H1 (cell line): ENCODE data around the gene HOXB8. TPM values are rescaled to one million over a fixed set of nuclear protein-coding genes. Genes with fewer than 3 reads are reported as not detected.
A peak's percentile ranks its signal among the peaks of the same experiment; 100 is the strongest.

Experiments
- CTCF ChIA-PET: fragments of 300-600 bp; sonication (Branson Sonifier 250); formaldehyde crosslinking; loops from one replicate; lab custom pipeline; 2021; ENCODE audit not compliant: partially characterized antibody; lab: Charles Lee
- POLR2A ChIA-PET: fragments of 300-600 bp; sonication (Branson Sonifier 250); formaldehyde crosslinking; loops from one replicate; lab custom pipeline; 2021; ENCODE audit warnings: inconsistent platforms; ENCODE audit not compliant: partially characterized antibody; lab: Charles Lee
- DNase-seq, 2 experiments: peaks; one replicate each; pipeline versions ENCODE4 v3.0.0 to v3.0.0-alpha.2; 2010 to 2022; ENCODE audit warnings: low spot score in 2 of 2, low read depth in 1 of 2, mixed read lengths in 1 of 2
- FAIRE-seq: peaks from 2 replicates; lab custom pipeline; 2011; peaks lifted over from hg19 to GRCh38; lab: Jason Lieb, UNC
- H2AFZ ChIP-seq: 2 replicates; pipeline ENCODE4 v1.8.1; 2012; ENCODE audit warnings: low read length, inconsistent platforms
- H2AK5ac ChIP-seq: 2 replicates; pipeline ENCODE4 v1.6.1; 2013; ENCODE audit warnings: low read depth, low read length
- H2BK120ac ChIP-seq: replicated peaks from 2 replicates; pipeline ENCODE3; 2013; ENCODE audit warnings: low read depth, low read length, inconsistent platforms
- H2BK12ac ChIP-seq: 2 replicates; pipeline ENCODE4 v1.6.1; 2013; ENCODE audit warnings: low read depth, low read length
- H2BK15ac ChIP-seq: 2 replicates; pipeline ENCODE4 v1.6.1; 2013; ENCODE audit warnings: low read length
- H2BK20ac ChIP-seq: 2 replicates; pipeline ENCODE4 v1.6.1; 2013; ENCODE audit warnings: low read length
- H2BK5ac ChIP-seq: 2 replicates; pipeline ENCODE4 v1.6.1; 2013; ENCODE audit warnings: low read depth, low read length
- H3K14ac ChIP-seq: 2 replicates; pipeline ENCODE4 v1.6.1; 2013; ENCODE audit warnings: inconsistent platforms; ENCODE audit not compliant: insufficient read length
- H3K18ac ChIP-seq: 2 replicates; pipeline ENCODE4 v1.6.1; 2013; ENCODE audit warnings: low read length; ENCODE audit errors: extremely low read depth
- H3K23ac ChIP-seq: 2 replicates; pipeline ENCODE4 v1.6.1; 2013; ENCODE audit warnings: inconsistent platforms; ENCODE audit not compliant: insufficient read length
- H3K23me2 ChIP-seq: 2 replicates; pipeline ENCODE4 v1.6.1; 2013; ENCODE audit warnings: low read depth, low read length
- H3K27ac ChIP-seq: 2 replicates; pipeline ENCODE4 v1.6.1; 2011; ENCODE audit warnings: low read depth, low read length, inconsistent platforms
- H3K27me3 ChIP-seq, 4 experiments: replicated peaks in 1 of 4; 1 replicate in 1 of 4; 2 replicates in 3 of 4; pipeline versions ENCODE4 v1.6.1 to v1.8.1; 2011 to 2013; ENCODE audit warnings: low read length in 3 of 4, mild to moderate bottlenecking in 3 of 4, inconsistent platforms in 2 of 4, mixed read lengths in 2 of 4, moderate library complexity in 1 of 4; ENCODE audit not compliant: control insufficient read depth in 3 of 4, insufficient read depth in 3 of 4; ENCODE audit errors: extremely low read depth in 1 of 4
- H3K36me3 ChIP-seq, 4 experiments: 2 replicates each; pipeline versions ENCODE4 v1.6.1 to v1.8.1; 2011 to 2013; ENCODE audit warnings: mild to moderate bottlenecking in 4 of 4, low read length in 3 of 4, moderate library complexity in 2 of 4, control low read depth in 1 of 4, inconsistent platforms in 1 of 4; ENCODE audit not compliant: insufficient read depth in 4 of 4, control insufficient read depth in 2 of 4
- H3K4ac ChIP-seq: replicated peaks from 2 replicates; pipeline ENCODE3; 2013; ENCODE audit warnings: low read length, low read depth, mixed read lengths, inconsistent platforms; ENCODE audit not compliant: insufficient read length
- H3K4me1 ChIP-seq, 4 experiments: replicated peaks in 1 of 4; 1 replicate in 1 of 4; 2 replicates in 3 of 4; pipeline versions ENCODE4 v1.6.1 to v1.8.1; 2011 to 2013; ENCODE audit warnings: low read length in 3 of 4, inconsistent platforms in 2 of 4, mixed read lengths in 1 of 4; ENCODE audit not compliant: insufficient read depth in 4 of 4, control insufficient read depth in 3 of 4
- H3K4me2 ChIP-seq, 2 experiments: 2 replicates each; pipeline versions ENCODE4 v1.6.1 to v1.8.1; 2011 to 2013; ENCODE audit warnings: low read depth in 2 of 2, low read length in 2 of 2, control low read depth in 1 of 2, inconsistent platforms in 1 of 2, mild to moderate bottlenecking in 1 of 2; ENCODE audit not compliant: insufficient read depth in 1 of 2
- H3K4me3 ChIP-seq, 4 experiments: fragments of 200-600, 300-600 bp in 1 of 4; sonication (generic), shearing (Covaris generic), sonication (Bioruptor Twin) in 1 of 4; 2 replicates each; pipeline versions ENCODE4 v1.5.1 to v1.8.1; 2011 to 2016; ENCODE audit warnings: low read length in 4 of 4, low read depth in 3 of 4, control low read depth in 2 of 4, inconsistent platforms in 2 of 4, mild to moderate bottlenecking in 2 of 4, mixed read lengths in 1 of 4, moderate library complexity in 1 of 4; ENCODE audit not compliant: insufficient read depth in 2 of 4; ENCODE audit errors: extremely low read depth in 1 of 4
- H3K56ac ChIP-seq: replicated peaks from 2 replicates; pipeline ENCODE3; 2013; ENCODE audit warnings: low read depth, mild to moderate bottlenecking, mixed read lengths, low read length, inconsistent platforms; ENCODE audit not compliant: insufficient read length
- H3K79me1 ChIP-seq: 2 replicates; pipeline ENCODE4 v1.6.1; 2013; ENCODE audit warnings: low read depth, low read length, control low read depth
- H3K79me2 ChIP-seq, 2 experiments: 2 replicates each; pipeline versions ENCODE4 v1.6.1 to v1.8.1; 2012 to 2013; ENCODE audit warnings: low read length in 2 of 2, mild to moderate bottlenecking in 2 of 2, inconsistent platforms in 1 of 2; ENCODE audit not compliant: insufficient read depth in 2 of 2, control insufficient read depth in 1 of 2
- H3K9ac ChIP-seq, 4 experiments: replicated peaks in 1 of 4; 1 replicate in 1 of 4; 2 replicates in 3 of 4; pipeline versions ENCODE4 v1.6.1 to v1.8.1; 2011 to 2013; ENCODE audit warnings: low read depth in 3 of 4, low read length in 3 of 4, control low read depth in 2 of 4, mild to moderate bottlenecking in 2 of 4, moderate library complexity in 2 of 4, inconsistent platforms in 1 of 4; ENCODE audit errors: extremely low read depth in 1 of 4
- H3K9me3 ChIP-seq, 2 experiments: 2 replicates each; pipeline versions ENCODE4 v1.6.1 to v1.8.1; 2012 to 2013; ENCODE audit warnings: mild to moderate bottlenecking in 2 of 2, moderate library complexity in 2 of 2, control low read depth in 1 of 2, inconsistent platforms in 1 of 2, low read depth in 1 of 2, low read length in 1 of 2, mixed read lengths in 1 of 2; ENCODE audit not compliant: insufficient read depth in 2 of 2
- H4K20me1 ChIP-seq, 2 experiments: replicated peaks in 1 of 2; 2 replicates each; pipeline versions ENCODE3 to v1.8.1; 2011 to 2013; ENCODE audit warnings: inconsistent platforms in 2 of 2, low read length in 2 of 2, mild to moderate bottlenecking in 1 of 2; ENCODE audit not compliant: insufficient read depth in 2 of 2, control insufficient read depth in 1 of 2
- H4K5ac ChIP-seq: 2 replicates; pipeline ENCODE4 v1.6.1; 2013; ENCODE audit warnings: low read length, low read depth, mixed read lengths, inconsistent platforms; ENCODE audit not compliant: insufficient read length
- H4K8ac ChIP-seq: 2 replicates; pipeline ENCODE4 v1.8.0; 2013; ENCODE audit warnings: mild to moderate bottlenecking, moderate library complexity, low read length, inconsistent platforms; ENCODE audit not compliant: insufficient read depth; ENCODE audit errors: extremely low read depth
- H4K91ac ChIP-seq: replicated peaks from 2 replicates; pipeline ENCODE3; 2013; ENCODE audit warnings: low read length, mixed read lengths, inconsistent platforms; ENCODE audit not compliant: insufficient read length
- ATF3 ChIP-seq: IDR thresholded peaks from 2 replicates; pipeline ENCODE4 v1.6.1; 2011; ENCODE audit warnings: low read depth, mild to moderate bottlenecking, low read length; ENCODE audit not compliant: insufficient read depth
- CTBP2 ChIP-seq: IDR thresholded peaks from 2 replicates; pipeline ENCODE4 v1.7.0; 2011; ENCODE audit warnings: borderline replicate concordance, mild to moderate bottlenecking, moderate library complexity, mixed read lengths, low read length; ENCODE audit not compliant: insufficient read depth, insufficient read length
- EGR1 ChIP-seq: IDR thresholded peaks from 2 replicates; pipeline ENCODE4 v1.6.1; 2011; ENCODE audit warnings: low read depth, low read length, borderline replicate concordance
- EZH2 ChIP-seq: fragments of 200-600 bp; sonication (generic); IDR thresholded peaks from 2 replicates; pipeline ENCODE4 v1.7.1; 2012; ENCODE audit warnings: low read depth, mild to moderate bottlenecking, moderate library complexity, low read length, inconsistent platforms; ENCODE audit not compliant: severe bottlenecking
- HDAC2 ChIP-seq, 2 experiments: fragments of 300-600 bp in 1 of 2; sonication (generic) in 1 of 2; IDR thresholded peaks; 2 replicates each; pipeline ENCODE4 v1.6.1; 2011 to 2012; ENCODE audit warnings: low read depth in 2 of 2, low read length in 2 of 2, mild to moderate bottlenecking in 2 of 2, moderate library complexity in 2 of 2, borderline replicate concordance in 1 of 2, inconsistent platforms in 1 of 2
- RNF2 ChIP-seq: fragments of 200-900, 300-1000 bp; sonication (generic); IDR thresholded peaks from 2 replicates; pipeline ENCODE4 v1.7.1; 2016; ENCODE audit warnings: borderline replicate concordance, low read depth, mild to moderate bottlenecking, antibody characterized with exemption, low read length; ENCODE audit not compliant: poor library complexity, severe bottlenecking; ENCODE audit errors: missing control alignments
- SUZ12 ChIP-seq: fragments of 200-600 bp; sonication (generic); IDR thresholded peaks from 2 replicates; pipeline ENCODE4 v1.6.1; 2012; ENCODE audit warnings: mild to moderate bottlenecking, inconsistent platforms, low read length, moderate library complexity, mixed read lengths
- WGBS, 2 experiments: shearing (Covaris generic) in 1 of 2; methylation state at CpG; one replicate each; pipeline versions ENCODE4 v1.1.6 to v1.1.7; 2013 to 2015; ENCODE audit warnings: low lambda C conversion rate in 2 of 2, mixed read lengths in 2 of 2, inconsistent platforms in 1 of 2, low coverage in 1 of 2, missing lambda C conversion rate in 1 of 2; ENCODE audit not compliant: insufficient replicate concordance in 2 of 2, insufficient coverage in 1 of 2, insufficient read length in 1 of 2; ENCODE audit errors: extremely low coverage in 1 of 2, missing lambda C conversion rate in 1 of 2; 5-methylcytosine and 5-hydroxymethylcytosine counted together
- polyA plus RNA-seq, 7 experiments: library from polyadenylated mRNA; depleted of rRNA in 3 of 7; stranded (reverse) in 5 of 7; unstranded in 2 of 7; fragments of >200 nt in 5 of 7; fragments of 200-250 nt in 2 of 7; gene quantifications; 1 replicate in 5 of 7; 2 replicates in 1 of 7; 4 replicates in 1 of 7; pipeline versions ENCODE4 v1.2.1 to v1.2.3, GENCODE V29; 2011 to 2013; ENCODE audit warnings: missing spikeins in 2 of 7, mixed read lengths in 2 of 7
- total RNA-seq: library from RNA; stranded (reverse); fragmentation: NEBNext Ultra II Directional; extraction: Animal tissue kit (Norgen Biotek cat#: 25700); gene quantifications from 2 replicates; pipeline ENCODE4 v1.2.1, GENCODE V29; 2021

The HOXB8 gene
- total and polyA plus RNA-seq, 2 of the 8 experiments (the other 6 are each of a cell fraction or from before 2014, with no cell fraction given) = not detected

GRCh38 chr17:48576479-48577309, 38.4 kb downstream of the HOXB8 start:
- CTCF ChIA-PET = interaction anchor here (1.0 to 1.4 kb wide), 2 partner anchors 13 to 29 kb away, joined by 3 to 4 read pairs; no protein-coding TSS in a partner anchor
- no peak overlapping the region for H3K27ac ChIP-seq
- H2BK120ac ChIP-seq = no peak overlapping the region
- POLR2A ChIA-PET = no interaction called here
- no peak overlapping the region for H2BK5ac ChIP-seq
- H3K27me3 ChIP-seq = peaks cover 99 to 100% (median 100%) of the 10 kb centered on the region in 4 experiments
- peaks cover 0 to 11% (median 2%) of the 10 kb centered on the region in 4 experiments; a peak in 3 of 7 replicates for H3K4me1 ChIP-seq
- H3K4me3 ChIP-seq = no peak overlapping the region
- no peak overlapping the region for H3K23ac ChIP-seq
- no peak overlapping the region for H4K91ac ChIP-seq
- no peaks in the 10 kb centered on the region for H3K23me2 ChIP-seq
- no peak overlapping the region for H3K56ac ChIP-seq
- no peak overlapping the region for H3K4ac ChIP-seq
- FAIRE-seq = no peak
- H3K4me2 ChIP-seq = peak overlapping the region; percentile 21 to 48; a peak in 2 of 4 replicates
- H3K36me3 ChIP-seq = peaks cover 0 to under 1% (median 0%) of the 10 kb centered on the region in 4 experiments; a peak in 1 of 8 replicates
- no peak overlapping the region for H3K9ac ChIP-seq
- no peak overlapping the region for H2BK20ac ChIP-seq
- no peak overlapping the region for H4K8ac ChIP-seq
- peaks cover 23 to 45% of the 10 kb centered on the region in 2 experiments for H4K20me1 ChIP-seq
- no peaks in the 10 kb centered on the region for H3K79me2 ChIP-seq
- no peak overlapping the region for H4K5ac ChIP-seq
- no peak overlapping the region for H2BK15ac ChIP-seq
- H3K14ac ChIP-seq = no peak overlapping the region
- no peaks in the 10 kb centered on the region for H3K9me3 ChIP-seq
- H2AFZ ChIP-seq = no peak overlapping the region
- H2BK12ac ChIP-seq = no peak overlapping the region
- no peak for DNase-seq
- 5% methylated on average over 32 of the region's 43 CpGs; no CpG with 5 or more reads in 1 of the 2 experiments for WGBS, 2 experiments
- H3K18ac ChIP-seq = no peak overlapping the region
- H2AK5ac ChIP-seq = no peak overlapping the region; the same call in 1 of the 2 replicates
- H3K79me1 ChIP-seq = no peaks in the 10 kb centered on the region
- TF ChIP-seq HDAC2 (IDR thresholded peaks at IDR 0.05; ENCODE audit: borderline replicate concordance in 1 of 2, low read depth in 2 of 2, low read length in 2 of 2) (no peak), EZH2 (peak; percentile 77), EGR1 (0 out of 2 replicates have a peak, but pooled peaks have one; percentile 22), CTBP2 (peak; percentile 93), SUZ12 (peak; percentile 57; the same call in 1 of the 2 replicates), RNF2 (peak; percentile 91), ATF3 (no peak)
